ENCODE data around the gene ROBO1. TPM values are rescaled to one million over a fixed set of nuclear protein-coding genes. Genes with fewer than 3 reads are reported as not detected.

Gene ROBO1
- total RNA-seq, 3 donors from 2014 or later: 12.7 to 50.7 (median 23.6) TPM

- DNase-seq (ENCODE audit: low spot score in 2 of 2): no peak
- no peaks in the 10 kb centered on the region for H3K4me1 ChIP-seq
- intact Hi-C loops (cut with DNase I; ENCODE audit: low total_unique reads): no loop called here
- no peaks in the 10 kb centered on the region for H3K27me3 ChIP-seq
- no peak overlapping the region for H3K27ac ChIP-seq
- no peak overlapping the region for H3K4me3 ChIP-seq
- no peaks in the 10 kb centered on the region for H3K9me3 ChIP-seq
- H3K36me3 ChIP-seq: no peaks in the 10 kb centered on the region
- TF ChIP-seq CTCF (IDR thresholded peaks at IDR 0.05): no peak
- no peak for TF ChIP-seq POLR2A (IDR thresholded peaks at IDR 0.05)
- no peak for TF ChIP-seq POLR2AphosphoS5 (IDR thresholded peaks at IDR 0.05)
Measured at GRCh38 chr3:79204351-79204750, 563.4 kb downstream of the ROBO1 start.

- no peak overlapping the region for H3K27ac ChIP-seq
- no peaks in the 10 kb centered on the region for H3K36me3 ChIP-seq
- no peaks in the 10 kb centered on the region for H3K4me1 ChIP-seq
- TF ChIP-seq POLR2A (IDR thresholded peaks at IDR 0.05): no peak
- no peak for TF ChIP-seq POLR2AphosphoS5 (IDR thresholded peaks at IDR 0.05)
- H3K9me3 ChIP-seq: no peaks in the 10 kb centered on the region
- H3K4me3 ChIP-seq: no peak overlapping the region
- intact Hi-C loops (cut with DNase I; ENCODE audit: low total_unique reads): no loop called here
- H3K27me3 ChIP-seq: no peaks in the 10 kb centered on the region
- DNase-seq (ENCODE audit: low spot score in 2 of 2): no peak
Measured at GRCh38 chr3:79203144-79203519, 564.7 kb downstream of the ROBO1 start.

GRCh38 chr3:79202471-79203143 is 565.2 kb downstream of the ROBO1 start:
- Histone ChIP-seq H3K27ac (no peak overlapping the region), H3K36me3 (no peaks in the 10 kb centered on the region), H3K4me3 (no peak overlapping the region), H3K27me3 (no peaks in the 10 kb centered on the region), H3K4me1 (no peaks in the 10 kb centered on the region), H3K9me3 (no peaks in the 10 kb centered on the region)
- no peak for DNase-seq (ENCODE audit: low spot score in 2 of 2)
- intact Hi-C loops (cut with DNase I; ENCODE audit: low total_unique reads): no loop called here
- TF ChIP-seq POLR2A (IDR thresholded peaks at IDR 0.05) (no peak), POLR2AphosphoS5 (IDR thresholded peaks at IDR 0.05) (no peak), CTCF (IDR thresholded peaks at IDR 0.05) (no peak)

GRCh38 chr3:79200456-79200855 is 567.3 kb downstream of the ROBO1 start:
- TF ChIP-seq POLR2A (IDR thresholded peaks at IDR 0.05) (no peak), CTCF (IDR thresholded peaks at IDR 0.05) (no peak), POLR2AphosphoS5 (IDR thresholded peaks at IDR 0.05) (no peak)
- H3K4me1 ChIP-seq: no peaks in the 10 kb centered on the region
- H3K27me3 ChIP-seq: no peaks in the 10 kb centered on the region
- H3K36me3 ChIP-seq: no peaks in the 10 kb centered on the region
- H3K4me3 ChIP-seq: no peak overlapping the region
- no peak for DNase-seq (ENCODE audit: low spot score in 2 of 2)
- no peaks in the 10 kb centered on the region for H3K9me3 ChIP-seq
- no peak overlapping the region for H3K27ac ChIP-seq
- intact Hi-C loops (cut with DNase I; ENCODE audit: low total_unique reads): no loop called here

- no peaks in the 10 kb centered on the region for H3K36me3 ChIP-seq
- no peak for DNase-seq (ENCODE audit: low spot score in 2 of 2)
- no peak for TF ChIP-seq POLR2AphosphoS5 (IDR thresholded peaks at IDR 0.05)
- no peak for TF ChIP-seq CTCF (IDR thresholded peaks at IDR 0.05)
- TF ChIP-seq POLR2A (IDR thresholded peaks at IDR 0.05): no peak
- H3K4me1 ChIP-seq: no peaks in the 10 kb centered on the region
- no peak overlapping the region for H3K4me3 ChIP-seq
- no peaks in the 10 kb centered on the region for H3K27me3 ChIP-seq
- no peak overlapping the region for H3K27ac ChIP-seq
- no peaks in the 10 kb centered on the region for H3K9me3 ChIP-seq
- intact Hi-C loops (cut with DNase I; ENCODE audit: low total_unique reads): no loop called here
Measured at GRCh38 chr3:79199966-79200365, 567.8 kb downstream of the ROBO1 start.
